ENCODE results near the gene GNPAT. TPM values are rescaled to one million over a fixed set of nuclear protein-coding genes. Genes with fewer than 3 reads are reported as not detected.
A peak's percentile ranks its signal among the peaks of the same experiment; 100 is the strongest.

GNPAT gene
- total RNA-seq, 1 donor from 2014 or later = 58.5 TPM

GRCh38 chr1:231226156-231226555, 14.9 kb upstream of the GNPAT start:
- Histone ChIP-seq H3K27ac (ENCODE audit: low read depth, low read length) (no peak overlapping the region), H3K9ac (ENCODE audit: low read depth in 1 of 3, low read length in 3 of 3) (peak overlapping the region in 1 of 3 donors; percentile 40), H3K36me3 (ENCODE audit: control insufficient read depth in 3 of 3, insufficient read depth in 3 of 3, low read length in 3 of 3) (peaks cover 38 to 48% (median 38%) of the 10 kb centered on the region in 3 donors), H3K4me1 (ENCODE audit: control insufficient read depth in 3 of 3, insufficient read depth in 3 of 3, low read length in 3 of 3) (no peaks in the 10 kb centered on the region), H3K9me3 (ENCODE audit: control insufficient read depth in 3 of 3, low read length in 3 of 3) (no peaks in the 10 kb centered on the region), H3K27me3 (ENCODE audit: control insufficient read depth in 3 of 3, insufficient read depth in 3 of 3, low read length in 3 of 3) (no peaks in the 10 kb centered on the region), H3K4me3 (ENCODE audit: low read length in 3 of 3) (no peak overlapping the region)

DNA sequence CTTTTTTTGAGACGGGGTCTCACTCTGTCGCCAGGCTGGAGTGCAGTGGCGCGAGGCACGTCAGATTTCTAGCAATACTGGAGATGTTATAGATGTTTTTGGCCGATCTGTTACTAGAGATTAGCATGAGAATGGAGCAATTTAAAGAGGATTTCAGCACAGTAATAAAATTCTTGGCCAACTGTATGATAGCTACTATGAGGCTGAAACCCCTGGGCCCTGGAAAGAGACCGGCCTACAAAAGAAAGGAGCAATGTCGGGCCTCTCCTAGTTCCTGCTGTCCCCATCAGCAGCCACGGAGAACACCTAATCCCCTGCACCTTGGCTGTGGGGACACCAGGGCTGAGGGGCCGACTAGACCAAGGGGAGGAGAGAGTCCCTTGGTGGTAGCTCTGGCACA, 9.5 kb upstream of the GNPAT start:
- no peaks in the 10 kb centered on the region for H3K27me3 ChIP-seq (ENCODE audit: control insufficient read depth in 3 of 3, insufficient read depth in 3 of 3, low read length in 3 of 3)
- no peak overlapping the region for H3K9ac ChIP-seq (ENCODE audit: low read depth in 1 of 3, low read length in 3 of 3)
- no peaks in the 10 kb centered on the region for H3K9me3 ChIP-seq (ENCODE audit: control insufficient read depth in 3 of 3, low read length in 3 of 3)
- peaks cover 0 to 19% (median 9%) of the 10 kb centered on the region in 3 donors for H3K4me1 ChIP-seq (ENCODE audit: control insufficient read depth in 3 of 3, insufficient read depth in 3 of 3, low read length in 3 of 3)
- H3K36me3 ChIP-seq (ENCODE audit: control insufficient read depth in 3 of 3, insufficient read depth in 3 of 3, low read length in 3 of 3) = peaks cover 6 to 16% (median 16%) of the 10 kb centered on the region in 3 donors
- no peak overlapping the region for H3K27ac ChIP-seq (ENCODE audit: low read depth, low read length)
- H3K4me3 ChIP-seq (ENCODE audit: low read length in 3 of 3) = no peak overlapping the region

DNA sequence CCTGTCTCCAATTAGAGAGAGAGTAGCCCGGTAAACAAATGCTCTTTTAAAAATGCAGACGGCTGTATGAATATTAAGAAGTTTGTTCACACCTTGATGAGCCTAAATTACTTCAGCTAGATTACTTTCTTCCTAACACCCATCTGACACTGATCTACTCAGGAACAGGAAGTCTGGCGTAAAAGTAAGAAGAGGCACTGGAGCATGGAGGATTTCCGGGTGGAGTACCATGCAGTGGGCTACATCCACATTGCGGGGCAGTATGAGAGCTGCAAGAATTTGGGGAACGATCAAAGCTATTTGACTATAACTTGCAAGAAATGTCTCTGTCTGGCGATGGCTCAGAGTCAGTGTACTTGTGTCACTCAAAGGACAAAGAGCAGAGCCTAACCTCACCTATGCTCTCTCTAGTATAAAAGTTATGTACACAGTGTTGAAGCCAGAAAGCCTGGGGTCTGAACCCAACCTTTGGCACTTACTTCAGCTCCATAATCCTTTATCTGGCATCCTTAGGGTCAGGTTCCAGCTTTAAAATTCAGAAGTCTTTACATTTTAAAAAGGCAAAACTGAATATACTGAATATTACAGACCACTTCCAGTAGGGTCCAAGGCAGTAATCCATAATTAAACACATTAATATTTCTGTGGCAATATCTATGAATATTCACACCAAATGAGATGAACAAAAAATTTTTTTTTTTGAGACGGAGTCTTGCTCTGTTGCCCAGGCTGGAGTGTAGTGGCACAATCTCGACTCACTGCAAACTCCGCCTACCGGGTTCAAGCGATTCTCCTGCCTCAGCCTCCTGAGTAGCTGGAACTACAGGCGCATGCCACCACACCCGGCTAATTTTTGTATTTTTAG, 7.9 kb upstream of the GNPAT start:
- Histone ChIP-seq H3K9me3 (ENCODE audit: control insufficient read depth in 3 of 3, low read length in 3 of 3) (no peaks in the 10 kb centered on the region), H3K4me3 (ENCODE audit: low read length in 3 of 3) (no peak overlapping the region), H3K4me1 (ENCODE audit: control insufficient read depth in 3 of 3, insufficient read depth in 3 of 3, low read length in 3 of 3) (peaks cover 6 to 24% (median 19%) of the 10 kb centered on the region in 3 donors), H3K9ac (ENCODE audit: low read depth in 1 of 3, low read length in 3 of 3) (no peak overlapping the region), H3K36me3 (ENCODE audit: control insufficient read depth in 3 of 3, insufficient read depth in 3 of 3, low read length in 3 of 3) (peaks cover 0 to 15% (median 9%) of the 10 kb centered on the region in 3 donors), H3K27me3 (ENCODE audit: control insufficient read depth in 3 of 3, insufficient read depth in 3 of 3, low read length in 3 of 3) (no peaks in the 10 kb centered on the region), H3K27ac (ENCODE audit: low read depth, low read length) (no peak overlapping the region)

GRCh38 chr1:231233735-231234417, 7.1 kb upstream of the GNPAT start:
- no peaks in the 10 kb centered on the region for H3K27me3 ChIP-seq (ENCODE audit: control insufficient read depth in 3 of 3, insufficient read depth in 3 of 3, low read length in 3 of 3)
- peaks cover 6 to 24% (median 19%) of the 10 kb centered on the region in 3 donors for H3K4me1 ChIP-seq (ENCODE audit: control insufficient read depth in 3 of 3, insufficient read depth in 3 of 3, low read length in 3 of 3)
- H3K27ac ChIP-seq (ENCODE audit: low read depth, low read length) = no peak overlapping the region
- H3K9ac ChIP-seq (ENCODE audit: low read depth in 1 of 3, low read length in 3 of 3) = no peak overlapping the region
- no peak overlapping the region for H3K4me3 ChIP-seq (ENCODE audit: low read length in 3 of 3)
- peaks cover 4 to 22% (median 13%) of the 10 kb centered on the region in 3 donors for H3K36me3 ChIP-seq (ENCODE audit: control insufficient read depth in 3 of 3, insufficient read depth in 3 of 3, low read length in 3 of 3)
- no peaks in the 10 kb centered on the region for H3K9me3 ChIP-seq (ENCODE audit: control insufficient read depth in 3 of 3, low read length in 3 of 3)

GRCh38 chr1:231234506-231234905, 6.5 kb upstream of the GNPAT start:
- Histone ChIP-seq H3K4me1 (ENCODE audit: control insufficient read depth in 3 of 3, insufficient read depth in 3 of 3, low read length in 3 of 3) (peaks cover 7 to 27% (median 19%) of the 10 kb centered on the region in 3 donors), H3K27ac (ENCODE audit: low read depth, low read length) (no peak overlapping the region), H3K9ac (ENCODE audit: low read depth in 1 of 3, low read length in 3 of 3) (no peak overlapping the region), H3K36me3 (ENCODE audit: control insufficient read depth in 3 of 3, insufficient read depth in 3 of 3, low read length in 3 of 3) (peaks cover 5 to 22% (median 13%) of the 10 kb centered on the region in 3 donors), H3K9me3 (ENCODE audit: control insufficient read depth in 3 of 3, low read length in 3 of 3) (no peaks in the 10 kb centered on the region), H3K27me3 (ENCODE audit: control insufficient read depth in 3 of 3, insufficient read depth in 3 of 3, low read length in 3 of 3) (no peaks in the 10 kb centered on the region), H3K4me3 (ENCODE audit: low read length in 3 of 3) (no peak overlapping the region)

GRCh38 chr1:231235526-231236207, 5.3 kb upstream of the GNPAT start:
- peak overlapping the region; percentile 86 for H3K27ac ChIP-seq (ENCODE audit: low read depth, low read length)
- peak overlapping the region in 1 of 3 donors; percentile 46 for H3K4me3 ChIP-seq (ENCODE audit: low read length in 3 of 3)
- H3K4me1 ChIP-seq (ENCODE audit: control insufficient read depth in 3 of 3, insufficient read depth in 3 of 3, low read length in 3 of 3) = peaks cover 17 to 38% (median 23%) of the 10 kb centered on the region in 3 donors
- H3K36me3 ChIP-seq (ENCODE audit: control insufficient read depth in 3 of 3, insufficient read depth in 3 of 3, low read length in 3 of 3) = peaks cover 5 to 21% (median 13%) of the 10 kb centered on the region in 3 donors
- H3K9me3 ChIP-seq (ENCODE audit: control insufficient read depth in 3 of 3, low read length in 3 of 3) = no peaks in the 10 kb centered on the region
- no peaks in the 10 kb centered on the region for H3K27me3 ChIP-seq (ENCODE audit: control insufficient read depth in 3 of 3, insufficient read depth in 3 of 3, low read length in 3 of 3)
- H3K9ac ChIP-seq (ENCODE audit: low read depth in 1 of 3, low read length in 3 of 3) = no peak overlapping the region

DNA sequence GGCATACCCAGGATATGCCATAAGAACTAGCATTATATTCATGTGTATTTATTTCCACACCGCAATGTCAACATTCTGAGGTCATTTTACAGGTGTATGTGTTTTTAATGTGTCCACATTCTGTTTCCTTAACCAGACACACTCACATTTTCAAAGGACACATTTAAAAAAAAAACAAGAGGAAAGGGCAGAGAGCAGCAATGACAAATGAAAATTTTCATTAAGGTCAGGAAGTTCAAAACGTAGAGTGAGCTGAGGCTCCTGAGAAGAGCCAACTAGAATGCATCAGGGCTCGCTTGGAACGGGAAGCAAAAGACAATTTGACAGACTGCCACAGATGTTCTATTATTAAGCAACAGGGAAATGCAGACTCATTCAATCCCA, 4.8 kb upstream of the GNPAT start:
- Histone ChIP-seq H3K36me3 (ENCODE audit: control insufficient read depth in 3 of 3, insufficient read depth in 3 of 3, low read length in 3 of 3) (peaks cover 5 to 18% (median 13%) of the 10 kb centered on the region in 3 donors), H3K4me3 (ENCODE audit: low read length in 3 of 3) (peak overlapping the region in 1 of 3 donors; percentile 46), H3K9me3 (ENCODE audit: control insufficient read depth in 3 of 3, low read length in 3 of 3) (no peaks in the 10 kb centered on the region), H3K27me3 (ENCODE audit: control insufficient read depth in 3 of 3, insufficient read depth in 3 of 3, low read length in 3 of 3) (no peaks in the 10 kb centered on the region), H3K27ac (ENCODE audit: low read depth, low read length) (peak overlapping the region; percentile 86), H3K4me1 (ENCODE audit: control insufficient read depth in 3 of 3, insufficient read depth in 3 of 3, low read length in 3 of 3) (peaks cover 17 to 42% (median 23%) of the 10 kb centered on the region in 3 donors), H3K9ac (ENCODE audit: low read depth in 1 of 3, low read length in 3 of 3) (peak overlapping the region in 1 of 3 donors; percentile 1)

DNA sequence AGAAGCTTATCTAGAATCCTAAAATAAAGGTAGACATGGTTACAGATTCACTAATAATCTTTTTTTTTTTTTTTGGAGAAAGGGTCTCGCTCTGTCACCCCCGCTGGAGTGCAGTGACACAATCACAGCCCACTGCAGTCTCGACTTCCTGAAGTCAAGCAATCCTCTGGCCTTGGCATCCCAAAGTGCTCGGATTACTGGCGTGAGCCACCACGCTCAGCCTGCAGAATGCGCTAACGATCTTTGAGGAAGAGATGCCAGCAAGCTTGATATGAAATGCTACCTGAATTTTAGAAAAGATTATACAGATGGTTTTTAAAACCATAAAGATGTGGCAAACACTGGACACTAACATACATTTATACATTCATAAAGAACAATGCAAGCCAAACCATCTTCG, 4.1 kb upstream of the GNPAT start:
- no peaks in the 10 kb centered on the region for H3K9me3 ChIP-seq (ENCODE audit: control insufficient read depth in 3 of 3, low read length in 3 of 3)
- no peak overlapping the region for H3K4me3 ChIP-seq (ENCODE audit: low read length in 3 of 3)
- H3K27ac ChIP-seq (ENCODE audit: low read depth, low read length) = peak overlapping the region; percentile 86
- H3K4me1 ChIP-seq (ENCODE audit: control insufficient read depth in 3 of 3, insufficient read depth in 3 of 3, low read length in 3 of 3) = peaks cover 19 to 48% (median 24%) of the 10 kb centered on the region in 3 donors
- H3K27me3 ChIP-seq (ENCODE audit: control insufficient read depth in 3 of 3, insufficient read depth in 3 of 3, low read length in 3 of 3) = no peaks in the 10 kb centered on the region
- peak overlapping the region in 1 of 3 donors; percentile 1 for H3K9ac ChIP-seq (ENCODE audit: low read depth in 1 of 3, low read length in 3 of 3)
- peaks cover 5 to 18% (median 13%) of the 10 kb centered on the region in 3 donors for H3K36me3 ChIP-seq (ENCODE audit: control insufficient read depth in 3 of 3, insufficient read depth in 3 of 3, low read length in 3 of 3)

- Histone ChIP-seq H3K36me3 (ENCODE audit: control insufficient read depth in 3 of 3, insufficient read depth in 3 of 3, low read length in 3 of 3) (peaks cover 5 to 19% (median 13%) of the 10 kb centered on the region in 3 donors), H3K9ac (ENCODE audit: low read depth in 1 of 3, low read length in 3 of 3) (no peak overlapping the region), H3K27ac (ENCODE audit: low read depth, low read length) (no peak overlapping the region), H3K9me3 (ENCODE audit: control insufficient read depth in 3 of 3, low read length in 3 of 3) (no peaks in the 10 kb centered on the region), H3K4me3 (ENCODE audit: low read length in 3 of 3) (no peak overlapping the region), H3K4me1 (ENCODE audit: control insufficient read depth in 3 of 3, insufficient read depth in 3 of 3, low read length in 3 of 3) (peaks cover 32 to 61% (median 38%) of the 10 kb centered on the region in 3 donors), H3K27me3 (ENCODE audit: control insufficient read depth in 3 of 3, insufficient read depth in 3 of 3, low read length in 3 of 3) (no peaks in the 10 kb centered on the region)
Observed at GRCh38 chr1:231238298-231238697, 2.7 kb upstream of the GNPAT start.

Measured in skeletal muscle tissue (tissue), 4 donors.